HUES64 (cell line): Measurements from ENCODE around the gene DUOX1.

ENCODE experiments used
- H3K27ac ChIP-seq: 2 replicates; pipeline ENCODE4 v1.7.0; 2013; ENCODE audit warnings: low read depth, low read length, inconsistent platforms
- H3K27me3 ChIP-seq: 2 replicates; pipeline ENCODE4 v1.6.1; 2013; ENCODE audit warnings: mild to moderate bottlenecking, low read length; ENCODE audit not compliant: insufficient read depth
- H3K36me3 ChIP-seq: 2 replicates; pipeline ENCODE4 v1.6.1; 2013; ENCODE audit warnings: mild to moderate bottlenecking, low read length; ENCODE audit not compliant: insufficient read depth
- H3K4me1 ChIP-seq: 2 replicates; pipeline ENCODE4 v1.6.1; 2013; ENCODE audit warnings: mild to moderate bottlenecking, low read length, moderate library complexity; ENCODE audit not compliant: insufficient read depth
- H3K4me3 ChIP-seq: 2 replicates; pipeline ENCODE4 v1.5.1; 2013; ENCODE audit warnings: mild to moderate bottlenecking, low read length, moderate library complexity
- H3K9ac ChIP-seq: 2 replicates; pipeline ENCODE4 v1.6.1; 2013; ENCODE audit warnings: mild to moderate bottlenecking, low read depth, low read length
- H3K9me3 ChIP-seq: 2 replicates; pipeline ENCODE4 v1.6.1; 2013; ENCODE audit warnings: low read depth, low read length; ENCODE audit not compliant: insufficient read depth
- WGBS: fragments of 150-250, 120-280 bp; methylation state at CpG from one replicate; pipeline ENCODE4 v1.1.7; 2013; ENCODE audit warnings: missing lambda C conversion rate; 5-methylcytosine and 5-hydroxymethylcytosine counted together

DUOX1 gene

DNA sequence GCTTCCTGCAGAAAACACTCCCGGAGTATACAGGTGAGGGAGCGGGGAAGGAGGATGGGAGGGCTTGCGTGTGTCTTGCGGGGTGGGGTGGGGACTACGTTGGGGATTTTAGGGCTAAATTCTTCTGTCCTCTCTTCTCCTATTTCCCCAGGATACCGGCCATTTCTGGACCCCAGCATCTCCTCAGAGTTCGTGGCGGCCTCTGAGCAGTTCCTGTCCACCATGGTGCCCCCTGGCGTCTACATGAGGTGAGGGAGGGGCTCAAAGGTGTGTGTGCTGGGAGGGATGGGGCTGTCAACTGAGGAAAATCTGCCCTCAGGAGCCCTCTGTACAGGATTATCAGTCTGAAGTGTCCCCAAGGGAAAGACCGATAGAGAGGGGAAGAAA is 6.6 kb downstream of the DUOX1 start:
- Histone ChIP-seq H3K27me3 (peaks cover 59% of the 10 kb centered on the region), H3K27ac (no peak overlapping the region), H3K4me1 (no peaks in the 10 kb centered on the region), H3K4me3 (0 out of 2 replicates have a peak overlapping the region, but pooled peaks have one; percentile 14), H3K36me3 (no peaks in the 10 kb centered on the region), H3K9me3 (no peaks in the 10 kb centered on the region), H3K9ac (no peak overlapping the region)
- WGBS, result 33% methylated on average over 5 of the region's 10 CpGs

DNA sequence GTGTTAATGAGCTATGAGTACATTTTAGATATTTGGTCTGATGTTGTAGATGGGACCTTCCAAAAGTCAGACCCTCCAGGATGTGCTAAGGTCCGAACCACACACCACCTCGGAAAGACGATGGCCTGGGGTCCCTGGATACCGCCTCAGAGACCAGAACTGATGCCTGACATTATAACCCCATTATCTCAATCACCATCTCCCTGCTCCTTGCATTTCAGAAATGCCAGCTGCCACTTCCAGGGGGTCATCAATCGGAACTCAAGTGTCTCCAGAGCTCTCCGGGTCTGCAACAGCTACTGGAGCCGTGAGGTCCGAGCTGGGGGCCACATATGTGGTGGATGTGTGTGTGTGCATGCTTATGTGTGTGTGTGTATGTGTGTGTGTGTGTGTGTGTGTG is 7.9 kb downstream of the DUOX1 start:
- H3K36me3 ChIP-seq, result no peaks in the 10 kb centered on the region
- no peaks in the 10 kb centered on the region for H3K4me1 ChIP-seq
- H3K27me3 ChIP-seq, result peaks cover 46% of the 10 kb centered on the region
- WGBS, result 91% methylated on average over 8 of the region's 8 CpGs
- no peaks in the 10 kb centered on the region for H3K9me3 ChIP-seq
- no peak overlapping the region for H3K9ac ChIP-seq
- no peak overlapping the region for H3K27ac ChIP-seq
- no peak overlapping the region for H3K4me3 ChIP-seq

DNA sequence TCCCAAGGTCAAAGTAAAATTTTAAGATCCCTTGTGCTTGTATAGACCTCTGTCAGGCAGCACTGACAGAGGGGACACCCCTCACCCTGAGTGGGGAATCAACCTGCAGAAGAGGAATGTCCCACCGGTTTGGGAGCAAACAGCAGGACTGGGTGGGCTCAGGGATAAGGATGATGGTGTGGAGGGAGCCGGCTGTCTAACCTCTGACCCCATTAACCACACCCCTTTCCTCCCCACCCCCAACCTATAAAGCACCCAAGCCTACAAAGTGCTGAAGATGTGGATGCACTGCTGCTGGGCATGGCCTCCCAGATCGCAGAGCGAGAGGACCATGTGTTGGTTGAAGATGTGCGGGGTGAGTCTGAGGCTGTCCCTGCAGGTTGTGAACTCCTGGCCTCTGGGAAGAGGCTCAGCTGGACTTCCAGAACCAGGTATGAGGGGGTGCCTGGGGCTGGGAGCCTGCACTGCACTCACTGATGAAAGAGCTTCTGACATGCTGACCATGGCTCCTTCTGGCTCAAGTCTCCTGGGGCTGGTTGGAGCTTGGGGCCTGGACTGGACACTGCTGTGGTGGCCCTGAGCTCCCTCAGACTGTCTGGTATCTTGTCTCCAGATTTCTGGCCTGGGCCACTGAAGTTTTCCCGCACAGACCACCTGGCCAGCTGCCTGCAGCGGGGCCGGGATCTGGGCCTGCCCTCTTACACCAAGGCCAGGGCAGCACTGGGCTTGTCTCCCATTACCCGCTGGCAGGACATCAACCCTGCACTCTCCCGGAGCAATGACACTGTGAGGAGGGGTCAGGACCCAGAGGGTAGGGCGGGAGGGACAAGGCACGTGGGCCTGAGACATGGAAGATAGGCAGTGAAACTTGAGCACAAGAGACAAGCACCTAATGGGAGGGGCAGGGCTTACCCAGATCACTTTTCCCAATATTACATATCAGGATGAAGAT is 9.3 kb downstream of the DUOX1 start:
- Histone ChIP-seq H3K4me1 (no peaks in the 10 kb centered on the region), H3K27me3 (peaks cover 32% of the 10 kb centered on the region), H3K9me3 (no peaks in the 10 kb centered on the region), H3K4me3 (no peak overlapping the region), H3K36me3 (no peaks in the 10 kb centered on the region), H3K9ac (no peak overlapping the region), H3K27ac (no peak overlapping the region)
- 91% methylated on average over 12 of the region's 12 CpGs for WGBS

DNA sequence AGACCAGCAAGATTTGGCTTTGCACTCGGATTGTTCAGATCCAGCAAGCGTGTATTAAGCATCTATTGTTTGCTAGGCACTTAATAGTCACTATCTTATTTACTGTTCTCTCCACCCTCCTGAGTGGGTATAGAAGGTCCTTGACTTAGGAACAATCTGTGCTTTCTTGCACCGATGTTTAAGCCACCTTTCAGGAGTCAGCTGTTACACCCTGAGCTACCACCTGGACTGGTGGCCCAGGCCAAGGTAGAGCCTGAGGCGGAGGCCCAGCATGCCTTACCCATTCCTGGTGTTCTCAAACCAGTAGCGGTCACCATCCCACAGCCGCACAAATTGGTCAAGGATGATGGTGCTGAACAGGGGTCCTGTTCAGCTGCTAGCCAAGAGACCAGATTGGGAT is 10.0 kb downstream of the DUOX1 start:
- H3K27ac ChIP-seq, result no peak overlapping the region
- 87% methylated on average over 6 of the region's 6 CpGs for WGBS
- H3K9me3 ChIP-seq, result no peaks in the 10 kb centered on the region

DNA sequence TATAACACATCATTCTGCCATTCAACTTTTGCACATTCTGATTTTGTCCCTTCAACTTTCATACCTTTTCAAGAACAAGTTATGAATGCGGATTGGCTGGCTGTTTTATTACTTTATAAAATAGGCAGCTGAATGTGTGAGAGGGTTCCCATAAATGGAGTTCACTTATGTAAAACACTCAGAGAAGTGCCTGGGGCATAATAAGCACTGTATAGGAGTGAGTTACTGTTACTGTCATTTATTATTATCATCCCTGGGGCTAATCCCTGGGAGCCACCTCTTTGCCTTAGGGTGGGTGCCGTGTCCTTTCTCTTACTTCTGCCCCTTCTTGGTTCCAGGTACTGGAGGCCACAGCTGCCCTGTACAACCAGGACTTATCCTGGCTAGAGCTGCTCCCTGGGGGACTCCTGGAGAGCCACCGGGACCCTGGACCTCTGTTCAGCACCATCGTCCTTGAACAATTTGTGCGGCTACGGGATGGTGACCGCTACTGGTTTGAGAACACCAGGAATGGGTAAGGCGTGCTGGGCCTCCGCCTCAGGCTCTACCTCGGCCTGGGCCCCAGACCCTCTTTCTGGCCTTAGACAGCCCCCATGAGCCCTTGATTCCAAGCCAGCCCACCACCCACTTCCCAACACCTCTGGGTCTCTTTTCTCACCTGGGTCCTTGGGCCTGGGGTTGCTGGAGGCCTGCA is 10.9 kb downstream of the DUOX1 start:
- Histone ChIP-seq H3K27ac (no peak overlapping the region), H3K4me1 (no peaks in the 10 kb centered on the region), H3K27me3 (peaks cover 17% of the 10 kb centered on the region), H3K36me3 (no peaks in the 10 kb centered on the region), H3K9me3 (no peaks in the 10 kb centered on the region), H3K9ac (no peak overlapping the region), H3K4me3 (no peak overlapping the region)
- 94% methylated on average over 10 of the region's 10 CpGs for WGBS

More for the DNA sequence above, 10.0 kb downstream of the DUOX1 start:
- no peak overlapping the region for H3K4me3 ChIP-seq
- peaks cover 25% of the 10 kb centered on the region for H3K27me3 ChIP-seq
- H3K4me1 ChIP-seq, result no peaks in the 10 kb centered on the region
- H3K9ac ChIP-seq, result no peak overlapping the region
- H3K36me3 ChIP-seq, result no peaks in the 10 kb centered on the region

DNA sequence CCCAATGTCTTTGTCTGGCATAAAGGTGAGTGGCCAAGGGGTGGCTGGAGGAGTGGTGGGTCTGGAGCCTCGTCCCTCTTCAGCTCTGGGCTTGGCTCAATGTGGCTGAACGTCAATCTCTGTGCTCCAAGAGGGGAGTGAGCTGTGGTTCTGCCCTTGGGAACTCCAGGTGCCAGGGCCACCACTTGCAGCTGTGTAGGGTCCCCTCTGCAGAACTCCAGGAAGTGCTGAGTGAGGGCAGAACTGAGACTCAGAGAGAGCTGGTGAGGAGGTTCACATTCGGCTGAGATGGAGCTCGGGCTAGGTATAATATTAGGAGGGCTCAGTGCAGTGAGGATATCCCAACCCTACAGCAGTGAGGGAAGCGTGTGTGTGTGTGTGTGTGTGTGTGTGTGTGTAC is 11.6 kb downstream of the DUOX1 start:
- peaks cover 11% of the 10 kb centered on the region for H3K27me3 ChIP-seq
- H3K4me1 ChIP-seq, result no peaks in the 10 kb centered on the region
- no peak overlapping the region for H3K9ac ChIP-seq
- 77% methylated on average over 5 of the region's 5 CpGs for WGBS
- no peak overlapping the region for H3K4me3 ChIP-seq
- no peak overlapping the region for H3K27ac ChIP-seq
- H3K36me3 ChIP-seq, result no peaks in the 10 kb centered on the region
- H3K9me3 ChIP-seq, result no peaks in the 10 kb centered on the region

DNA sequence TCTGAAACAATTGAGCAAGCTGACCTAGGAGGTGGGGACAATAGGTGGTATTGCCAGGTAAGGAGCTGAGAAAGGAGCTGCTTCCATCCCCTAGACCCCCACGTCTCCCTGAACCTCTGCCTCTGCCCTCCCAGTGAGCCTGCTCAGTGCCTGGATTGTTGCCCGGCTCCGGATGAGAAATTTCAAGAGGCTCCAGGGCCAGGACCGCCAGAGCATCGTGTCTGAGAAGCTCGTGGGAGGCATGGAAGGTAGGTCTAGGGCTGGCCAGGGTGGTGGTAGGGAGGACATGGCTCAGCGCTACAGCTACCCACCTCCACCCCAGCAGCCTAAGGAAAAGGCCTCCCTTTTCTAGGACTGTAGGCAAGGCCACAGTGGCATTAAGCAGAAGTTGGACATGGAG is 13.3 kb downstream of the DUOX1 start:
- no peaks in the 10 kb centered on the region for H3K36me3 ChIP-seq
- H3K9me3 ChIP-seq, result no peaks in the 10 kb centered on the region
- H3K4me1 ChIP-seq, result no peaks in the 10 kb centered on the region
- peaks cover 3% of the 10 kb centered on the region; the same call in 1 of the 2 replicates for H3K27me3 ChIP-seq
- H3K4me3 ChIP-seq, result no peak overlapping the region
- no peak overlapping the region for H3K9ac ChIP-seq
- 82% methylated on average over 7 of the region's 7 CpGs for WGBS
- H3K27ac ChIP-seq, result no peak overlapping the region

DNA sequence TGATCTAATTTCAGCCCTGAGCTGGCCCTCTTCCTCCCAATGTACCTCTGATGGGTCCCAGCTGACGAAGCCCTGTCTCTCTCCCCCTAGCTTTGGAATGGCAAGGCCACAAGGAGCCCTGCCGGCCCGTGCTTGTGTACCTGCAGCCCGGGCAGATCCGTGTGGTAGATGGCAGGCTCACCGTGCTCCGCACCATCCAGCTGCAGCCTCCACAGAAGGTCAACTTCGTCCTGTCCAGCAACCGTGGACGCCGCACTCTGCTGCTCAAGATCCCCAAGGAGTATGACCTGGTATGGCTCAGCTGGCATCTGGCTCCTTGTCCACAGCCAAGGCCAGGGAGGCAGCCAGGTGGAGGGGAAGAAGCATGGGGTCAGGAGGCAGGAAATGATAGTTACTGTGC is 14.2 kb downstream of the DUOX1 start:
- Histone ChIP-seq H3K4me1 (0 out of 2 replicates have a peak, but pooled peaks cover 3% of the 10 kb centered on the region), H3K27ac (no peak overlapping the region), H3K27me3 (no peaks in the 10 kb centered on the region), H3K9me3 (no peaks in the 10 kb centered on the region), H3K36me3 (no peaks in the 10 kb centered on the region), H3K4me3 (no peak overlapping the region), H3K9ac (no peak overlapping the region)
- 94% methylated on average over 11 of the region's 11 CpGs for WGBS

DNA sequence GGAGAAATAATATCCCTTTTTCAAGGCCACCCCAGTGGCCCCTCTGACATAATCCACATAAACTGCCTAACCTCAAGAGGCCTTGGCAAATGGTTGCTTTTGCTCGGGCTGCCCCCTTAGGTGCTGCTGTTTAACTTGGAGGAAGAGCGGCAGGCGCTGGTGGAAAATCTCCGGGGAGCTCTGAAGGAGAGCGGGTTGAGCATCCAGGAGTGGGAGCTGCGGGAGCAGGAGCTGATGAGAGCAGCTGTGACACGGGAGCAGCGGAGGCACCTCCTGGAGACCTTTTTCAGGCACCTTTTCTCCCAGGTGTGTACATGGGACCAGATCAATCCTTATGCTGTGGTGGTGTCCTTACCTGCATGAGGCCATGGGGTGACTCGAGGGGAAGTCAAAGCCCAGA is 15.0 kb downstream of the DUOX1 start:
- 95% methylated on average over 9 of the region's 9 CpGs for WGBS
- Histone ChIP-seq H3K4me3 (no peak overlapping the region), H3K4me1 (0 out of 2 replicates have a peak, but pooled peaks cover 3% of the 10 kb centered on the region), H3K9me3 (no peaks in the 10 kb centered on the region), H3K27ac (no peak overlapping the region), H3K27me3 (no peaks in the 10 kb centered on the region), H3K9ac (no peak overlapping the region), H3K36me3 (no peaks in the 10 kb centered on the region)

DNA sequence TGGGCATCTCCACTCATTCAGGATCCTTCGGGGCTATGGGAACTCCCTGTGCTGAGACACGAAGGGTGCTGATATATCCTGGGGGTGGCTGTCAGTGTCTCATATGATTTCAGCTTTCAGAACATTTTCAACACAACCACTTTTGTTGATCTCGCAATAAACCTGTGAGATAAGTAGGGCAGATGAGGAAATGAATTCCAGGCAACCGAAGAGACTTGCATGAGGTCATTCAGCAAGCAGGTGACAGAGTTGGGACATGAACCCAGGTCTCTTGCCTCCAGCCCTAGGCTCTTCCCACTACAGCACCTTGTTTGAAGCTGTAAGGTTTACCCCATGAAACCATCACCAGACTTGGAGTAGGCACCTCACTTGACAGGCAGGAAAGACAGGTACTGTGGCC is 16.6 kb downstream of the DUOX1 start:
- Histone ChIP-seq H3K27me3 (no peaks in the 10 kb centered on the region; the same call in 1 of the 2 replicates), H3K4me1 (0 out of 2 replicates have a peak, but pooled peaks cover 3% of the 10 kb centered on the region), H3K36me3 (no peaks in the 10 kb centered on the region), H3K27ac (no peak overlapping the region), H3K9me3 (no peaks in the 10 kb centered on the region), H3K9ac (no peak overlapping the region), H3K4me3 (no peak overlapping the region)
- 95% methylated on average over 4 of the region's 4 CpGs for WGBS

DNA sequence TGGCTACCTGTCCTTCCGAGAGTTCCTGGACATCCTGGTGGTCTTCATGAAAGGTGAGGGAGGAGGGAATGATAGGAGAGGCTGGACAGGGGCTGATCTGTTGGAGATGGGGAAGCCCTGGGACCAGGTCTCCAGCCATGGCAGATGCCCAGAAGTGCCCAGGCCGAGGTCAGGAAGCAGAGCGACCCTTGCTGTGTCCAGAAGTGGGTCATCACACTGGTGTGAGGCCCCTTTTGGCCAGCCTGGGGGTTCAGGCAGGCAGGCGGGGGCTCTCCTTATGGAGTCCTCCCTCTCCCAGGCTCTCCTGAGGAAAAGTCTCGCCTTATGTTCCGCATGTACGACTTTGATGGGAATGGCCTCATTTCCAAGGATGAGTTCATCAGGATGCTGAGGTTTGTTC is 17.8 kb downstream of the DUOX1 start:
- no peak overlapping the region for H3K4me3 ChIP-seq
- H3K9me3 ChIP-seq, result no peaks in the 10 kb centered on the region
- no peak overlapping the region for H3K27ac ChIP-seq
- no peaks in the 10 kb centered on the region for H3K36me3 ChIP-seq
- H3K9ac ChIP-seq, result no peak overlapping the region
- no peaks in the 10 kb centered on the region; the same call in 1 of the 2 replicates for H3K27me3 ChIP-seq
- H3K4me1 ChIP-seq, result 0 out of 2 replicates have a peak, but pooled peaks cover 3% of the 10 kb centered on the region
- 95% methylated on average over 7 of the region's 7 CpGs for whole genome bisulfite sequencing
